HuH-7 (cell line): Measurements from ENCODE around the gene COL15A1.

Experiments used
- DNase-seq: peaks from one replicate; pipeline ENCODE4 v3.0.0; 2011; ENCODE audit warnings: low spot score

Gene COL15A1

DNA sequence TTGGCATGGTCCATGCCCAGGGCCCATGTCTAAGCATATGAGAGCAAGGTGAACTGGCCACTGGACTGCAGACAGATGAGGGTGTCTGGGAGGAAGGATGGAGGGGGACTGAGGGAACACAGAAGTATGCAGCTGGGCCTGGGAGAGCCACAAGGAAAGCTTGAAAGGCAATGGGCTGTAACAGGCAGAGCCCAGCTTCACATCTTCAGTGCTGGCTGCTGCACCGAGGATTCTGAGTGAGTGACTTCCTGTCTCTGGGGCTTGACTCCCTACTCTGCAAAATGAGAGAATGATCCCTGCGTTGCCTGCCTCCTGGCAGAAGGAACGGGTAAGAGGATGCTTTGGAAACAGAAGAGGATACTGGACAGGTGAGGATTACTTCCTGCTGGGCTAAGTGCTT is 29.0 kb downstream of the COL15A1 start:
- no peak for DNase-seq

DNA sequence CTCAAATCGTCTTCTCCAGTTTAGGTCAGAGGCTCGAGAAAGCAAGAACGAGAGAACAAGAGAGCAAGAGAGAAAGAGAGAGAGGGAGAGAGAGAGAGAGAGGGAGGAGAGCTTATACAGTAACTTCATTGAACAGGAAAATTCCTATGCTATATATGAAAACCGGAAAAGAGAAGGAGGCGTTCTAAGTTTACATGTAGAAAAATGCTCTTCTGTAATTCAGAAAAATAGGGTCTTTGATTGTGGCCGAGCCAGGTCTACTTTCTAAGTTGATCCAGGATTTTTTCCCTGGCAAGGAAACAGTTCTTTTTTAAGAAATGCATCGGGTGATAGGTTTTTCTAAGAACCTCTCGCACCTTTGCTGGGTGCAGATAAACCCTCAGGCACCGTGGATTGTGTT is 29.5 kb downstream of the COL15A1 start:
- DNase-seq, result no peak

DNA sequence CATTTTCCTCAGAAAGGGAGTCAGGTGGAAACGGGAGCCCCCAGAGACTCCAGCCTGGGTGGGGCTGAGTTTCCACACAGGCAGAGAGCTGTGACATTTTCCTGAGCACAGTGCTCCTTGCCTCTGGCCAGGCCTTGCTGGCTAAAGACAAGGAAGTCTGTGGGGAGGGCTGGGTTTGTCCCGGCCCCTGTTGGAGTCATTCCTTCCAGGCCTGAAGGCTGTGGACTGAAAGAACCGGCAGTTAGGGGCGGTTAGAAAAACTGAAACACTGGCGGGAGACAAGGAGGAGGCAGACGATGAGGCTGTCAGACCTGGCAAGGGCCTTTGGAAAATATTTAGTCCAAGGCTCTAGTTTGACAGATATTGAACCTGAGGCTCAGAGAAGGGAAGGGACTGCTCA is 29.9 kb downstream of the COL15A1 start:
- no peak for DNase-seq

DNA sequence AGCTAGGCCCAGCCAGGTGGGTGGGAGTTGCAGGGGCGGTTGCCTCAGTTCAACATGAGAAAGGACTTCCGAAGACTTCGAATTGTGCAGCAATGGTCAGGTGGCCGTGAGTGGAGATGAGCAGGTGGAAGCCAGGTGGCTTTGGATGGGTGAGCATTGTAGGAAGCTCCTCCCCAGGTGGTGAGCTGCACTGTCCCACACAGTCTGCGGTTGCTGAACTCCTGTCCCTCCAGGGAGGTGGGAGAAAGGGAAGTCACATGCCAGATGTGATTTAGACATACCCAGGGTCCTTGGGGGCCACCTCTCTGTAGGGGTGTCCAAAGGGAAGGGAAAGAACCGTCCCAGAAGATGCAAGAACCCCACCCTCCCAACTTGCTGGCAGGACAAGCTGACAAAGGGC is 30.4 kb downstream of the COL15A1 start:
- no peak for DNase-seq

DNA sequence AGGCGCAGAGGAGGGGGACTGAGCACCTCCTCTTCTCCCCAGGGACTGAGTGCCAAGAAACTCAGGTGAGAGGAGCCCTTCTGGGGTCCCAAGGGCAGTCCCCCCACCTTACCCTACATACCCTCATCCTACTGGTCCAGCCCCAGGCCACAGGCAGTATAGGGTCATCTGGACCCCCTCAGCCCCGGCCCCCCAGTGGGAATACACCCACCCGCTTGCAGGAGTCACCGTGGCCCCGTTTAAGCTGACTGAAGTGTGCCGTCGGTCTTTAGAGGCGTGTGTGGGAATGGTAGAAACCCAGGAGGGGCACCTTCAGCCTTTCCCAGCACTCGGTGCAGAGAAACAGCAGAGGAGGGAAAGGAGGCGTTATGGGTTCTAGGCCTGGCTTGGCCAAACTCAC is 30.8 kb downstream of the COL15A1 start:
- DNase-seq, result no peak

DNA sequence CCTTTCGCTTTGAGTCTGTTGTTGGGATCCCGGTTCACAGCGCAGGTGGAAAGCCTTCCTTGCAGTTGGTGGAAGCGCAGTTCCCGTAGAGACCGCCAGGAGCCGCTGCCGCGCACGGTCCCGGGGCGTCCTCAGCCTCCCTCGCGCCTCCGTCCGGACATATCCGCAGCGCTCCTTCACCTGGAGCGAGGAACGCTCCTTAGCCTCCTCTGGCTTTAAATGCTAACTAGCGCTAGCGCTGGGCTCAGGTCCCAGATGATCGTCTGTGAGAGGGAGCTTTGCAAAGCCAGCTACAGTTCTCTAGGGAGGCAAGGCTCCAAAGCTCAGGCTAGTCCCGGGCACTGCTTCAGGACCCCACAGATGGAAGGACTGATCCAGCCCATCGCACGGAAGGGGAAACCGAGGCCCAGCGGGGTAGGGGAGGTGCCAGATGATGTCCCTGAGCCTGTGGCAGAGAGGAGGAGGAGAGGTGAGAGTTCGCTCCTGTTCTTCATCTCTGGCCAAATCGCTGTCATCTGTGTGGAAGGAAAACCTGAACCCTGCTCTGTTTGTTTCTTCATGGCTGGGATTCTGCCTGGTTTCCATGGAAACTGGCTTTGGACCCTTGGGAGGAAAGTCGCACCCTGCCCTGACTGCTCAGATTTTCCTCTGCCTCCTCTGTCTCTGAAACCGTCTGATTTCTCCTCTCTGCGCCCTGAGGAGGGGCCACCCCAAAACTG is 31.4 kb downstream of the COL15A1 start:
- DNase-seq, result peak; percentile 89

DNA sequence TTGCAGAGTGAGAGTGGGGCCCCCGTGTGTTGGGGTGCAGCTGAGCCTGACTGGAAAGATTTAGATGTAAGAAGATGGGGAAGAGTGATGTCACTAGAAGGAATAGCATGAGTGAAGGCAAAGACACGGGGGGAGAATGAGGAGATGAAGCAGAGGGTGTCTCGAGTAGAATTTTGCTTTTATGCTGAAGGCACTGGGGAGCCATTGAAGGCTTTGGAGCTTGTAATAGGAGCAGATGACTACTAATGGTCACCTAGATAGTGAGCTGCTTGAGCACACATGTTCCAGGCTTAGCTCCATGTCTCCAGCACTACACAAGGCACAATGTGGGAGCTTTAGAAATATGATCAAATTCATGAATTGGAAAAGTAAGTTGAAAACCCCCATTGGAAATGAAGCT is 32.1 kb downstream of the COL15A1 start:
- no peak for DNase-seq

DNA sequence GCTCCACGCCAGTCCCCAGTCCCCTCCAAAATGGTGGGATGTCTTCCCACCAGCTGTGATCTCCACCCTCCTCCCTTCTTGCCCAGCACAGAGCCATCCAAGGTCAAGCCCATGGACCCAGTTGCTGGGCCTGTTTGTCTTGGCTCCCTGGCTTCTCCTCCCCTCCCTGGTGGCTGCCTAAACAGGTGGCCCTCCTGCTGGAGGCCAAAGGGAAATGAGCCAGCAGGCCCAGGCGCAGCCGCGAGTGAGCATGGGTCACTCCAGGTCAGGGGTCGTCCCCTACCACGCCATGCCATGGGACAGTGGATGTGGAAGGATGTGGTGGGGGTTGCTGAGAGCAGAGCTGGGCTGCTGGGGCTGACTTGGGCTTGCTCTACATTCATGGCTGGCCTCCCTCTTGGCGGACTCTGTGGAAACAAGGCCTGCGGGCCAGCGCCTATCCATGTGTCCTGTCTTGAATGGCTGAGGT is 33.6 kb downstream of the COL15A1 start:
- no peak for DNase-seq

DNA sequence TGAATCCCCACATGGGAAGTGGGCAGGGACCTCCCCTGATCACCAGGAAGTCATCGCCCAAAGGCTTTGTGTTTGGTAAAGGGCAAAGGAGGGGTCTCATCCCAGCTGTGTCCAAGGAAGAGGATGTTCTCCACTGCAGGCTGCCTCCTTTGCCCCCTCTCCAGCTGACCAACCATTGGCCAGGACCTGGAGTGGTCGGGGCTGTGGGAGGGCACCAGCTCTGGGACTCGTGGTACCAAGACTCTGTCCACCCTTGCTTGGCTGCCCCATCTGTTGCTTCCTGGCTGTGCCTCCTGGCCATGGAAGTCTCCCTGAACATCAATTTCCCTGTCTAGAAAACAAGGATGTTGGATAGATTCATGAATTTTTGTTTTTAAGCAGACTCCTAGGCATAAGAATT is 34.1 kb downstream of the COL15A1 start:
- DNase-seq, result no peak

DNA sequence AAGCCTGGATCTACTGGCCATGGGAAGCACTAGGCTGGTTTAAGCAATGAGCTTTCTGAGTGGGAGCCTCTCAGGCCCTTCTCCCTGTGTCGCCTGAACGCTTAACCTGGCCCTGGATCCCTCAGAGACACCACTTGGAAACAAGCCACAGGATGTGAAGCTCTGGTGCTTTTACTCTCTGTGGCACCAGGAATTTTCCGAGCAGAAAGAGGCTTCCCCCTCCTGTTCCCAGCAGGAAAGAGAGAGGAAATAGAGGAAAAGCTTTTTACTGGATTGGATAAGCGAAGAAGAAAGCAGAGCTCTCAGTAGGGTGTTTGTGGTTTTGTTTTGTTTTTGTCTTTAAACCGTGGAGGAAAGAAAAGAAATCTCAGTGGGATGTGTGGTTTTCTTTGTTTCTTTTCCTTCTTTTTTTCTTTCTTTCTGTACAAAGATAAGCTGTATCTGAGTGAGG is 34.5 kb downstream of the COL15A1 start:
- DNase-seq, result no peak

DNA sequence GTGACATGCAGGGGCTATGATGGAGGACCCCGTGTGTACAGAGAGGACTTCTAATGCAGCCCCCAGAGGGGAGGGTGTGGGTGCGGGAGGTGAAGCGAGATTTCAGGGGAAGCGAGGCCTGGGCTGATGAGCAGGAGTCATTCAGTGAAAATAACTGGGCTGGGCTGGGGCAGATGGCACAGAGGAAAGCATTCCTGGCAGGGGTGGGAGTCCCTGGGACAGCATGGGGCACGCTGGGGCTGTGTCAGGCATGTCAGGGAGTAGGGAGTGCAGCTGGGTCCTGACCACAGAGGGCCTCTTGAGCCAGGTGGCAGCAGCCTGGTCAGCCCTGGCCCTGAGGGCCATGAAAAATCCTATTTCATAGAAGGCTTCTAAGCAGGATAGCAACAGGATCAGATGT is 36.6 kb downstream of the COL15A1 start:
- DNase-seq, result no peak

DNA sequence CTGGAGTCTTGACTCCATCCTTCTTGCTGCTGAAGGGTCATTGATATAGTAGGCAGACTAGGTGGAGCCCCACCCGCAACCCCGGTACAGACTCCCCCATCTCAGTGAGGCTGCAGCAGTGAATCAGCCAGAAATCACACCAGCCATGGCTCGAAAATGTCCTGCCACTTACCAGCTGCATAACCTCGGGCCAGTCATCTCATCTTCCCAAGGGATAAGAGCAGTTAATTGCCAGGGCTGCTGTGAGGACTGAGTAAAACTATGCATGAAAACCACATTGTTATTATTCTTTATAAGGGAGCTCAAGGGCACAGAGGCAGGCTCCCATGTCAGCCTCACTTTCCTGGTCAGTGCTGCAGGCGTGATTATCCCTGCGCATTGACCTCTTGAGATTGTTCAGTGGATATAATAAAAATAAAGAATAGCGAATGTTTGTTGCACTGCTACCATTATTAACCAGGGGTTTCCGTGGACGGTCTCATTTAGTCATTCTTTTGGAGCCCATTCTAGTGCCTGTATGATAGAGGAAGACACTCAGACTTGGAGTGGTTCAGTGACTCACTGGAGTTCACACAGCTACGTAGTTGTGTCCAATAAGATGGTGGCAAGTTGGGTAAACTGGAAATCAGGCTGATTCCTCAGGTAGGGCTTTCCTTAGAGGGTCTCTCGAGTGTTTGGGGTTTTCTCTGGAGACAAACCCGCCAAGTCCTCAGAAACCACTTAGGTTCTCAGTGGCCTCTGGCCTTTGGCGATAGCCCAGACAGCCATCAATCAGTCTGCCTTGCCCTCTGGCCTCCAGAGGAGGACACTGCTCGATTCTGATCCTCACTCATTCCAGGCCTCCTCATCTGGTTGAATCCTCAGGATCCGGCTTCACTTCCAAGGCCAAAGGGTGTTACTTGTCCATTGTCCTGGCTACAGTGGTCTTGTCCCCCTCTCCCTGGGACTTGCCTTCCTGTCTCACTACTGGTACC is 39.9 kb downstream of the COL15A1 start:
- DNase-seq, result no peak

DNA sequence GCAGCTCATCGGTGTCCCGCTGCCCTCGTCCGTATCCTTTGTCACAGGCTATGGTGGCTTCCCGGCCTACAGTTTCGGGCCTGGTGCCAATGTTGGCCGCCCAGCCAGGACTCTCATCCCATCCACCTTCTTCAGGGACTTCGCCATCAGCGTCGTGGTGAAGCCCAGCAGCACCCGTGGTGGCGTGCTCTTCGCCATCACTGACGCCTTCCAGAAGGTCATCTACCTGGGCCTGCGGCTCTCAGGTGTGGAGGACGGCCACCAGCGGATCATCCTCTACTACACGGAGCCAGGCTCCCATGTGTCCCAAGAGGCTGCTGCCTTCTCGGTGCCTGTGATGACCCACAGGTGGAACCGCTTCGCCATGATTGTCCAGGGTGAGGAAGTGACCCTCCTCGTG is 41.9 kb downstream of the COL15A1 start:
- no peak for DNase-seq

DNA sequence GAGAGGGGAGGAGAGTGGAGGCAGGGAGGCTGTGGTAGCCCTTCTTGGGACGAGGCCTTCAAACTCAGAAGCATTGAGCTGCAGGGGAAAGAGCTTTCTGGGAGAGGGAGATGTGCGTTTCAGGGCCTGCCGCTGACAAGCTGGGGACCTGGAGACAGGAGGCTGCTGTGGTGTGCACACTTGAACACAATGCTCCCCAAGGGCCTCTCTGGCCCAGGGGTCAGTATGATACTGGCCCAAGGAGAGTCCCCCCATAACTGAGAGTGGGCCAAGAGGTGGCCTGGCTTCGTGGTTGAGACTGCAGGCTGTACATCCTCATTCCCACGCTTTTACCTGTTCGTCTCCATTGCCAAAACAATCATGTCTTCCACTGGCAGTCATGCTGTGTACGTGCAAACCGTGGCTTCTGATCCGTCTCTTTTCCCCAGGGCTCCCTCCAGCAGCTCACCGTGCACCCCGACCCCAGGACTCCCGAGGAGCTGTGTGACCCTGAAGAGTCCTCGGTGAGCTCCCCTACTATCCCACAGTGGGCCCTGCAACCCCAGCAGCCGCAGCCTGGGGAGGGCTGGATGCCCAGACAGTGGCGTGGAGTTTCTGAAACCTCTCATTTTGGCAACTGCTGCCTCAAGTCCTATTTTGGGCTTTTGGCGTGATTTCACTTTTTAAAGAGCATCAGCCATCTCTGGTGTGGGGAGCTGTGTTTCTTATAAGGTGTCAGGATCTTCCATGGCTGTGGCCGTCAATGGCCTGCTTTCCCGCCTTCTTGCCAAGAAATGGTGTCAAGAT is 43.4 kb downstream of the COL15A1 start:
- DNase-seq, result no peak

DNA sequence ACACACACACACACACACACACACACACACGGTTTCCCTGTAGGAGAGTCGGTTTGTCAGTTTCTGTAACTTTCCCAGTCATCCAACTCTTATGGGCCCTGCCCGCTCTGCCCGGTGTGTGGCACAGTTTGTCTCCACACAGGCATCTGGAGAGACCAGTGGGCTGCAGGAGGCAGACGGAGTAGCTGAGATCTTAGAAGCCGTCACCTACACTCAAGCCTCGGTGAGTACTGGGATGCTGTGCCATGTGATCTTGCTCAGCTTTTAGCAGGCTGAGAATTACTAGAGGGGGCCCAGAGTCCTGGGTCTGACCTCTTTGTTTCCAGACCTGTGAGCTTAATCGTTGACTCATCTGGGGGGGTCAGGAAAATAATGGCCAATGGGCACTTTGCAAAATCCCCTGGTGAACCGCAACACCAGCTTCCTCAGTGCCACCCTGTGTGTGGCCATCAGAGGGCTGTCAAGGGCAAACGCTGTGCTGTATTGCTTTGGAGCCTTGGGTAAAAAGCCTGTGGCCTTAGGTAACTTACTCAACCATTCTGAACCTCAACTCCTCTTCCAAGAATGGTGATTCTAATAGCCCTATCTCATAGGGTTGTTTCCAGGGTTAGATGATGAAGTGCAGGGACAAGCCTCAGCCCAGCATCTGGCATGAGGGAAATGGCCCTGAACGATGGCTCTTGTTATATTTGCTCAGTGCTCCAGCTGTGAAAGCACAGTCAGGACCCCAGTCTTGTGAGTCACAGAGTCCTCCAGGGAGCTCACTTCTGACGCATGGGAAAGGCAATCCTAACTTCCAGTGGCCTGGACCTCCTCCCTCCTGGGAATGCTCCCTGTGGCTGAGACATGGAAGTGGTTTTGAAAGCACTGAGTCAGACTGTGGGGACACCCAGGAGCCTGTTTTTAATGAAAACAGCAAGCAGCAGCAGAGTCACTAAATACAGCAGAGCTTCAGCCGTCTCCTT is 45.6 kb downstream of the COL15A1 start:
- DNase-seq, result no peak

DNA sequence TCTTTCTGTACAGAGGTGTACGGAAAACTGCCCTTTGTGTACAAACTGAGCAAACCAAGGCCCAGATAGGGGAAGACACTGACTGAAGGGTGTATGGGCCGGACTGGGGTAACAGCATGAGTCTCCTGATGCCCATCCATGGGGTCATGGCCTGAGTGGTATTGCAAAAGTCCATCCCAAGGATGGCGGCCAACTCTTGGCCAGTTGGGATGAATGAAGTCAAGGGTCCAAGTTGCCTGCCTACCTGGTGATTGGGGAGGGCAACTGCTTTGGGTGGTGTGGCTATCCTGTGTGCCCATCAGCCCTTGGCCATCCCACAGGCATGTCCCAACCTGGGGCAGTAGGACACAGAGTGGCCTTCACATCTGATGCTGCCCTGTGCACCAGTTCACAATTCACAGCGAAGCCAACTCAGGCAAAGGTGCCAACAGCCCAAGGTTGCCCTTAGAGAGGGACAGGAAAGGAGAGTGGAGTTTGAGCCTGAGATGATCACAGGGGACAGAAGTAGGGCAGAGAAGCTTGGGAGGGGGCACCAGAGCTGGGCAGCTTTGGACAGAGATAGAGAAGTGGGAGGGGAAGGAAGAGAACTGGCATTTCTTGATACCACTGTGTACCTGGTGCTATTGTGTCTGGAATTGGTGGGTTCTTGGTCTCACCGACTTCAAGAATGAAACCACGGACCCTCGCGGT is 46.6 kb downstream of the COL15A1 start:
- DNase-seq, result no peak

DNA sequence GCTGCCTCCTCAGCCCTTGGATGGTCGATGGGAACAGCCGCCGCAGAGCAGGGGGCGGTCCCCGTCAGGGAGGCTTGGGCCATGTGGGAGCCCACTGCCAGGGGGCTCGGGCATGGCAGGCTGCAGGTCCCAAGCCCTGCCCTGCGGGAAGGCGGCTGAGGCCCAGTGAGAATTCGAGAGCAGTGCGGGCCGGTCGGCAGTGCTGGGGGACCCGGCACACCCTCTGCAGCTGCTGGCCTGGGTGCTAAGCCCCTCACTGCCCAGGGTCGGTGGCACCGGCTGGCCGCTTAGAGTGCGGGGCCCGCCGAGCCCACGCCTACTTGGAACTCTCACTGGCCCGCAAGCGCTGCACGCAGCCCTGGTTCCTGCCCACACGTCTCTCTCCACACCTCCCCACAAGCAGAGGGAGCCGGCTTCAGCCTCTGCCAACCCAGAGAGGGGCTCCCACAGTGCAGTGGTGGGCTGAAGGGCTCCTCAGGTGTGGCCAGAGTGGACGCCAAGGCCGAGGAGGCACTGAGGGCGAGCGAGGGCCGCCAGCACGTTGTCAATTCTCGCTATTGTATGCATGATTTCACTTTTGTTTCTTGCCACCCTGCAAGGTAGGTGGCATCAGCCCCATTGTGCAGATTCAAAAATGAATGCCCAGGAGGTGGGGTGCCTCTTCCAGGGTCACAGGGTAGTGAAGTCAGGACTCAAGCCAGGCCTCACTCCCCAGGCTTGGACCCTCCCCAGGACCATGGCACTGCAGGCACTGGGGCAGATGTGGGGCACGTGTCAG is 48.6 kb downstream of the COL15A1 start:
- DNase-seq, result no peak

DNA sequence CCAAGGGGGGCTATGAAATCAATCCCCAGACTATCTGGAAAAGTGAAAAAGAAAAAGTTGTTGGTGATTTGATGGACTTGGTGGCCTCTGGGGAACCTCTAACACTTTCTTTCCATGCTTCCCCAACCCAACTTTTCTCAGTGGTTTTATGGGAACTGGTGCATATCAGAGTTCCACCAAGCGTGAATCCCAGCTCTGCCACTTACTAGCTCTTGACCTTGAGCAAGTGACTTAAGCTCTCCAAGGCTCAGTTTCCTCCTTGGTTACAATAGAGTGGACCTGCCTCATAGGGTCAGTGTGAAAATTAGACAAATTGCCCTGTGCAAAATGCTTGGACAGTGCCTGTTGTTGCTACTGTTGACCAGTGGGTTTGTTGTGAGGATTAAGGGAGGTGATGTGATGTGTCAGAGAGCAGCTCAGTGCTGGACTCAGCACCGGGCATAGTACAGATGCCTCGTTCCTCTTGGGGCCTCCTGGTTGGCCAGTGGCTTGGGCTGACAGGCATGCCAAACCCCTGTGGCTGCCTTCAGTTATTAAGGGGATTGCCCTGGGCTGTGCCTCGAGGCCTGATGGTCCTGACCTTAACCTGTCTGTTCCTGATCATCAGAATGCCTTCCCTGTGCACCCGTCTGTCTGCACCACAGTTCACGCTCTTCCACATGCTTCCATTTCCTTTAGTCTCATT is 49.3 kb downstream of the COL15A1 start:
- DNase-seq, result no peak

DNA sequence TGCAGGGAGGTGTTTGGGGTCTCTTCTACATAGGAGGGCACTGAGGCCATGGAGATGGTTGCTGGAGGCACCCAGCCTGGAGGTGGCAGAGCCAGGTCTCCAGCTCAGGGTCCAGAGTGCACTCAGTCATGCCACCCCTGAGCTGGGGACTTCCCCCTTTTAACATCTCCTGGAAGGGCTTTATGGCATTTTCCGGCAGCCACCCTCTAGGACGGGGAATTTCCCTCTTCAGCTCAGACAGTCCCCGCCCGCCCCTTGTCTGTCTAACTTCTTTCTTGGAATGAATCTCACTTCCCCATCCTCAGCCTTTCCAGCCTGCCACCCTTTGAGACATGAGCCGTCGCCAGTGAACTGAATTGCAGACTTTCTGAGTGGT is 49.9 kb downstream of the COL15A1 start:
- DNase-seq, result no peak
